Fibroblast of lung (primary cell): ENCODE measurements around the gene ARHGAP42.

Source experiments
- CTCF ChIP-seq, 2 donors: IDR thresholded peaks in 1 of 2; conservative IDR thresholded peaks in 1 of 2; 1 replicate in 1 of 2; 2 replicates in 1 of 2; pipeline ENCODE4 v1.5.1; 2011 to 2012; ENCODE audit warnings: low read length in 2 of 2, control low read depth in 1 of 2, inconsistent platforms in 1 of 2, low read depth in 1 of 2, mild to moderate bottlenecking in 1 of 2
- EZH2 ChIP-seq: IDR thresholded peaks from 2 replicates; pipeline ENCODE4 v1.5.1; 2012; ENCODE audit warnings: low read length, control low read depth, mild to moderate bottlenecking; ENCODE audit errors: missing control alignments

- TF ChIP-seq CTCF (conservative IDR thresholded peaks at IDR 0.05 in 1 of 2, IDR thresholded peaks at IDR 0.05 in 1 of 2; ENCODE audit: low read depth in 1 of 2, low read length in 2 of 2), result no peak
- TF ChIP-seq EZH2, result no peak
These were observed 9.3 kb upstream of the ARHGAP42 start for GRCh38 chr11:100677796-100678195.
